OCI-LY1 (cell line): ENCODE data around the gene VSIG8.
"Not testable (repeated sequence)": the region's sequence is repeated elsewhere in the genome, so short reads cannot be mapped to it uniquely, and the experiment has no call there.

Experiments
- H2AFZ ChIP-seq: fragments of 200-600 bp; sonication (generic), shearing (Covaris generic); 2 replicates; pipeline ENCODE4 v1.6.0; 2014; ENCODE audit warnings: antibody characterized with exemption, mild to moderate bottlenecking, low read length
- H3F3A ChIP-seq: fragments of 200-600 bp; sonication (generic), shearing (Covaris generic); 2 replicates; pipeline ENCODE4 v1.6.0; 2014; ENCODE audit warnings: mild to moderate bottlenecking, antibody characterized with exemption, low read length, moderate library complexity; ENCODE audit not compliant: insufficient read depth
- H3K27ac ChIP-seq: fragments of 200-600 bp; sonication (generic); 2 replicates; pipeline ENCODE4 v1.5.1; 2014; ENCODE audit warnings: low read length, mixed run types, mild to moderate bottlenecking, low read depth; ENCODE audit not compliant: poor library complexity, severe bottlenecking
- H3K27me3 ChIP-seq: fragments of 200-600 bp; sonication (generic); 2 replicates; pipeline ENCODE4 v1.6.0; 2014; ENCODE audit warnings: antibody characterized with exemption, mild to moderate bottlenecking, low read length, moderate library complexity; ENCODE audit not compliant: insufficient read depth
- H3K36me3 ChIP-seq: fragments of 200-600 bp; sonication (generic); 2 replicates; pipeline ENCODE4 v1.6.1; 2014; ENCODE audit warnings: mild to moderate bottlenecking, antibody characterized with exemption, low read length, moderate library complexity, mixed read lengths; ENCODE audit not compliant: insufficient read depth
- H3K4me1 ChIP-seq: fragments of 200-600 bp; sonication (generic); 2 replicates; pipeline ENCODE4 v1.5.1; 2014; ENCODE audit warnings: mild to moderate bottlenecking, low read length, moderate library complexity; ENCODE audit not compliant: insufficient read depth, severe bottlenecking
- H3K4me2 ChIP-seq: fragments of 200-600 bp; sonication (generic), shearing (Covaris generic); 2 replicates; pipeline ENCODE4 v1.6.1; 2014; ENCODE audit warnings: low read length
- H3K4me3 ChIP-seq: fragments of 200-600 bp; sonication (generic); 2 replicates; pipeline ENCODE4 v1.5.1; 2014; ENCODE audit warnings: low read length, low read depth, mild to moderate bottlenecking, mixed read lengths; ENCODE audit not compliant: poor library complexity, severe bottlenecking
- H3K79me2 ChIP-seq: fragments of 200-600 bp; shearing (Covaris generic); 2 replicates; pipeline ENCODE4 v1.6.1; 2016; ENCODE audit warnings: mixed run types, low read length, mixed read lengths; ENCODE audit not compliant: insufficient read depth
- H3K9ac ChIP-seq: fragments of 200-600 bp; sonication (generic), shearing (Covaris generic); 2 replicates; pipeline ENCODE4 v1.6.1; 2014; ENCODE audit warnings: mild to moderate bottlenecking, low read length, mixed read lengths
- H3K9me2 ChIP-seq: fragments of 200-600 bp; sonication (generic), shearing (Covaris generic); 2 replicates; pipeline ENCODE4 v1.6.1; 2014; ENCODE audit warnings: low read depth, mild to moderate bottlenecking, low read length, mixed read lengths
- H3K9me3 ChIP-seq: fragments of 200-600 bp; shearing (Covaris generic); 2 replicates; pipeline ENCODE4 v1.6.1; 2014; ENCODE audit warnings: low read length, mixed read lengths
- H4K20me1 ChIP-seq: fragments of 200-600 bp; sonication (generic), shearing (Covaris generic); 2 replicates; pipeline ENCODE4 v1.6.0; 2016; ENCODE audit warnings: mild to moderate bottlenecking, low read length; ENCODE audit not compliant: insufficient read depth
- CTCF ChIP-seq: fragments of 200-600 bp; sonication (generic), shearing (Covaris generic); IDR thresholded peaks from 2 replicates; pipeline ENCODE4 v1.5.1; 2017; ENCODE audit warnings: mild to moderate bottlenecking, antibody characterized with exemption, low read length, moderate library complexity, mixed read lengths
- EZH2 ChIP-seq: fragments of 200-600 bp; sonication (generic), shearing (Covaris generic); IDR thresholded peaks from 2 replicates; pipeline ENCODE4 v1.8.0; 2017; ENCODE audit warnings: borderline replicate concordance, mixed run types, mild to moderate bottlenecking, antibody characterized with exemption, low read length, moderate library complexity, mixed read lengths

The VSIG8 gene

GRCh38 chr1:159906960-159907359 lies 44.5 kb upstream of the VSIG8 start:
- H3K27ac ChIP-seq: no peak overlapping the region
- H3K4me1 ChIP-seq: peaks cover 22% of the 10 kb centered on the region
- H3F3A ChIP-seq: no peaks in the 10 kb centered on the region; the same call in 1 of the 2 replicates
- H3K4me3 ChIP-seq: no peak overlapping the region
- no peak for TF ChIP-seq EZH2
- TF ChIP-seq CTCF: no peak
- H3K9me2 ChIP-seq: no peaks in the 10 kb centered on the region
- H3K4me2 ChIP-seq: no peak overlapping the region
- H3K79me2 ChIP-seq: no peaks in the 10 kb centered on the region
- H2AFZ ChIP-seq: no peak overlapping the region
- H4K20me1 ChIP-seq: no peaks in the 10 kb centered on the region
- no peaks in the 10 kb centered on the region for H3K9me3 ChIP-seq
- H3K36me3 ChIP-seq: no peaks in the 10 kb centered on the region
- H3K9ac ChIP-seq: no peak overlapping the region
- no peaks in the 10 kb centered on the region for H3K27me3 ChIP-seq

GRCh38 chr1:159904036-159904435 lies 41.6 kb upstream of the VSIG8 start:
- not testable (repeated sequence) for H3K4me1 ChIP-seq, H3K9ac ChIP-seq, H3K27me3 ChIP-seq

GRCh38 chr1:159902541-159902940 lies 40.1 kb upstream of the VSIG8 start:
- Histone ChIP-seq H3K79me2 (no peaks in the 10 kb centered on the region), H3K36me3 (no peaks in the 10 kb centered on the region), H3F3A (no peaks in the 10 kb centered on the region; the same call in 1 of the 2 replicates), H3K4me2 (no peak overlapping the region), H3K9me2 (no peaks in the 10 kb centered on the region), H3K9ac (no peak overlapping the region), H3K27ac (no peak overlapping the region), H3K9me3 (no peaks in the 10 kb centered on the region), H2AFZ (no peak overlapping the region), H3K4me3 (no peak overlapping the region), H4K20me1 (no peaks in the 10 kb centered on the region), H3K4me1 (no peaks in the 10 kb centered on the region), H3K27me3 (no peaks in the 10 kb centered on the region)
- TF ChIP-seq CTCF (no peak), EZH2 (no peak)

More at GRCh38 chr1:159904036-159904435, 41.6 kb upstream of the VSIG8 start:
- H3K4me3 ChIP-seq, H3K36me3 ChIP-seq, H2AFZ ChIP-seq, H3K4me2 ChIP-seq, H3K27ac ChIP-seq, H4K20me1 ChIP-seq, H3K9me3 ChIP-seq, H3K79me2 ChIP-seq, H3F3A ChIP-seq, H3K9me2 ChIP-seq: not testable (repeated sequence)

- Histone ChIP-seq H3K27ac (no peak overlapping the region), H3K9ac (no peak overlapping the region), H3K4me2 (no peak overlapping the region), H4K20me1 (no peaks in the 10 kb centered on the region), H3K9me2 (no peaks in the 10 kb centered on the region), H3F3A (no peaks in the 10 kb centered on the region; the same call in 1 of the 2 replicates), H3K36me3 (no peaks in the 10 kb centered on the region), H3K9me3 (no peaks in the 10 kb centered on the region), H3K4me1 (no peaks in the 10 kb centered on the region), H3K79me2 (no peaks in the 10 kb centered on the region), H3K4me3 (no peak overlapping the region), H2AFZ (no peak overlapping the region), H3K27me3 (no peaks in the 10 kb centered on the region)
- no peak for TF ChIP-seq EZH2
- TF ChIP-seq CTCF: no peak
Measured at GRCh38 chr1:159900755-159901360, 38.4 kb upstream of the VSIG8 start.
